Measurements from ENCODE around the gene USP53. TPM values are rescaled to one million over a fixed set of nuclear protein-coding genes. Genes with fewer than 3 reads are reported as not detected.

Gene USP53
- total and polyA plus RNA-seq, 2 of the 13 experiments (the other 11 are each of a cell fraction or from before 2014, with no cell fraction given), result 5.3 to 8.1 TPM

DNA sequence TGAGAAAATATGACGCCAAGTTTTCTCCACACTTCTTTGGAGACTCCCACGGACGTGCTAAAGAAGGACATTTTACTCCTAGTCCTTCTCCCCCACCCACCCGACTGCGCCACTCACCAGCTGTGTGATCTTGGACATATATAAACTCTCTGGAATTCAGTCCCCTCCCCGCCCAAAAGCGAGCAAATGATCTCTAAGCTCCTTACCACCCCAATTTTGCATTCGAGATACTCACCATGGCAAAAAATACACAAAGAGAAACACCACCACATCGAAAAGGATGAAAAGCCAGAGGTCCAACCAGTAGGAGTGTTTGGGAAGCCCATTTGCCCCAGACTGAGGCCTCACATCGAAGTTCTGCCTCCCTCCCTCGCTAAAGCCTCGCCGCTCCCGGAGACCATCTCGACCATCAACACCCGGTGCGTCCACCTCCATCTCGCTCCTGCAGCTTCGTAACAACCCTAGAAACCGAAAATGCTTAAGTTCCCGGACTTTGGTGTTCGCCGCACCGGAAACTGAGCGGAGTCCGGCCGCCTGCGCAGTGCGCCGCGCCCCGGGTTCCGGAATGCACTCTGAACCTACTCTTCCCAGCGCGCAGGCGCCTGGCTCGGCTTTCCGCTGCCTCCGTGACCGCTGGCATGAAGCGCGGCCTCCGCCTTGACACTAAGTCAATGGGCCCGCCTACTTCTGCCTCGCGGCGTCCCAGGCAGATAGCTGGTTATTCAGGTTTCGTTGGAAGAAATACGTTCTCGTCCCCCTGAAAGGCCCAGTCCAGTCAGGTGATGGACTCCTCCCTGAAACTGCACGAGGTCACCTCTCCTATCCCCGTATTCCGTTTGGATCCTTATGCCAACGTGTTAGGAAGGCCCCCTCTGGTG lies 87.8 kb downstream of the USP53 start (continued):
- TF ChIP-seq, protein P1, sequence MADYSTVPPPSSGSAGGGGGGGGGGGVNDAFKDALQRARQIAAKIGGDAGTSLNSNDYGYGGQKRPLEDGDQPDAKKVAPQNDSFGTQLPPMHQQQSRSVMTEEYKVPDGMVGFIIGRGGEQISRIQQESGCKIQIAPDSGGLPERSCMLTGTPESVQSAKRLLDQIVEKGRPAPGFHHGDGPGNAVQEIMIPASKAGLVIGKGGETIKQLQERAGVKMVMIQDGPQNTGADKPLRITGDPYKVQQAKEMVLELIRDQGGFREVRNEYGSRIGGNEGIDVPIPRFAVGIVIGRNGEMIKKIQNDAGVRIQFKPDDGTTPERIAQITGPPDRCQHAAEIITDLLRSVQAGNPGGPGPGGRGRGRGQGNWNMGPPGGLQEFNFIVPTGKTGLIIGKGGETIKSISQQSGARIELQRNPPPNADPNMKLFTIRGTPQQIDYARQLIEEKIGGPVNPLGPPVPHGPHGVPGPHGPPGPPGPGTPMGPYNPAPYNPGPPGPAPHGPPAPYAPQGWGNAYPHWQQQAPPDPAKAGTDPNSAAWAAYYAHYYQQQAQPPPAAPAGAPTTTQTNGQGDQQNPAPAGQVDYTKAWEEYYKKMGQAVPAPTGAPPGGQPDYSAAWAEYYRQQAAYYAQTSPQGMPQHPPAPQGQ (CRISPR knock-in tag; IDR thresholded peaks at IDR 0.05; ENCODE audit: borderline replicate concordance), result peak; percentile 43; the same call in 1 of the 2 replicates
- TF ChIP-seq ZNF264 (CRISPR knock-in tag; IDR thresholded peaks at IDR 0.05) (no peak), GZF1 (CRISPR knock-in tag; IDR thresholded peaks at IDR 0.05) (peak; percentile 81; the same call in 1 of the 2 replicates), SMYD3 (CRISPR knock-in tag; IDR thresholded peaks at IDR 0.05) (peak; percentile 75; the same call in 1 of the 2 replicates), SNAPC2 (CRISPR knock-in tag; IDR thresholded peaks at IDR 0.05) (no peak), HMG20A (CRISPR knock-in tag; IDR thresholded peaks at IDR 0.05; ENCODE audit: borderline replicate concordance) (no peak), PHB2 (IDR thresholded peaks at IDR 0.05; ENCODE audit: partially characterized antibody) (no peak), STAT5B (CRISPR knock-in tag; IDR thresholded peaks at IDR 0.05) (no peak), HOXA3 (CRISPR knock-in tag; IDR thresholded peaks at IDR 0.05) (0 out of 2 replicates have a peak, but pooled peaks have one; percentile 68), HNRNPL (IDR thresholded peaks at IDR 0.05; ENCODE audit: low read depth, low read length) (peak; percentile 33; the same call in 1 of the 2 replicates), ONECUT2 (CRISPR knock-in tag; IDR thresholded peaks at IDR 0.05) (no peak), BCL6 (CRISPR knock-in tag; IDR thresholded peaks at IDR 0.05) (no peak; the same call in 1 of the 2 replicates), SP4 (CRISPR knock-in tag; IDR thresholded peaks at IDR 0.05) (peak; percentile 89), FOXA3 (CRISPR knock-in tag; IDR thresholded peaks at IDR 0.05) (peak; percentile 63; the same call in 1 of the 2 replicates), SIN3A (IDR thresholded peaks at IDR 0.05; ENCODE audit: borderline replicate concordance, low read depth, low read length) (peak; percentile 43; the same call in 1 of the 2 replicates), ZSCAN30 (CRISPR knock-in tag; IDR thresholded peaks at IDR 0.05) (no peak), ZMYM3 (CRISPR knock-in tag; IDR thresholded peaks at IDR 0.05) (no peak)
- TF ChIP-seq, protein P2, sequence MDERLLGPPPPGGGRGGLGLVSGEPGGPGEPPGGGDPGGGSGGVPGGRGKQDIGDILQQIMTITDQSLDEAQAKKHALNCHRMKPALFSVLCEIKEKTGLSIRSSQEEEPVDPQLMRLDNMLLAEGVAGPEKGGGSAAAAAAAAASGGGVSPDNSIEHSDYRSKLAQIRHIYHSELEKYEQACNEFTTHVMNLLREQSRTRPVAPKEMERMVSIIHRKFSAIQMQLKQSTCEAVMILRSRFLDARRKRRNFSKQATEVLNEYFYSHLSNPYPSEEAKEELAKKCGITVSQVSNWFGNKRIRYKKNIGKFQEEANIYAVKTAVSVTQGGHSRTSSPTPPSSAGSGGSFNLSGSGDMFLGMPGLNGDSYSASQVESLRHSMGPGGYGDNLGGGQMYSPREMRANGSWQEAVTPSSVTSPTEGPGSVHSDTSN (CRISPR knock-in tag; IDR thresholded peaks at IDR 0.05), result no peak
- TF ChIP-seq, protein P3, sequence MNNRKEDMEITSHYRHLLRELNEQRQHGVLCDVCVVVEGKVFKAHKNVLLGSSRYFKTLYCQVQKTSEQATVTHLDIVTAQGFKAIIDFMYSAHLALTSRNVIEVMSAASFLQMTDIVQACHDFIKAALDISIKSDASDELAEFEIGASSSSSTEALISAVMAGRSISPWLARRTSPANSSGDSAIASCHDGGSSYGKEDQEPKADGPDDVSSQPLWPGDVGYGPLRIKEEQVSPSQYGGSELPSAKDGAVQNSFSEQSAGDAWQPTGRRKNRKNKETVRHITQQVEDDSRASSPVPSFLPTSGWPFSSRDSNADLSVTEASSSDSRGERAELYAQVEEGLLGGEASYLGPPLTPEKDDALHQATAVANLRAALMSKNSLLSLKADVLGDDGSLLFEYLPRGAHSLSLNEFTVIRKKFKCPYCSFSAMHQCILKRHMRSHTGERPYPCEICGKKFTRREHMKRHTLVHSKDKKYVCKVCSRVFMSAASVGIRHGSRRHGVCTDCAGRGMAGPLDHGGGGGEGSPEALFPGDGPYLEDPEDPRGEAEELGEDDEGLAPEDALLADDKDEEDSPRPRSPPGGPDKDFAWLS (CRISPR knock-in tag; IDR thresholded peaks at IDR 0.05; ENCODE audit: borderline replicate concordance), result no peak
- TF ChIP-seq, protein P4, sequence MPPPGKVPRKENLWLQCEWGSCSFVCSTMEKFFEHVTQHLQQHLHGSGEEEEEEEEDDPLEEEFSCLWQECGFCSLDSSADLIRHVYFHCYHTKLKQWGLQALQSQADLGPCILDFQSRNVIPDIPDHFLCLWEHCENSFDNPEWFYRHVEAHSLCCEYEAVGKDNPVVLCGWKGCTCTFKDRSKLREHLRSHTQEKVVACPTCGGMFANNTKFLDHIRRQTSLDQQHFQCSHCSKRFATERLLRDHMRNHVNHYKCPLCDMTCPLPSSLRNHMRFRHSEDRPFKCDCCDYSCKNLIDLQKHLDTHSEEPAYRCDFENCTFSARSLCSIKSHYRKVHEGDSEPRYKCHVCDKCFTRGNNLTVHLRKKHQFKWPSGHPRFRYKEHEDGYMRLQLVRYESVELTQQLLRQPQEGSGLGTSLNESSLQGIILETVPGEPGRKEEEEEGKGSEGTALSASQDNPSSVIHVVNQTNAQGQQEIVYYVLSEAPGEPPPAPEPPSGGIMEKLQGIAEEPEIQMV (CRISPR knock-in tag; IDR thresholded peaks at IDR 0.05; ENCODE audit: low read depth), result peak; percentile 85; the same call in 1 of the 2 replicates
- TF ChIP-seq, protein P5, sequence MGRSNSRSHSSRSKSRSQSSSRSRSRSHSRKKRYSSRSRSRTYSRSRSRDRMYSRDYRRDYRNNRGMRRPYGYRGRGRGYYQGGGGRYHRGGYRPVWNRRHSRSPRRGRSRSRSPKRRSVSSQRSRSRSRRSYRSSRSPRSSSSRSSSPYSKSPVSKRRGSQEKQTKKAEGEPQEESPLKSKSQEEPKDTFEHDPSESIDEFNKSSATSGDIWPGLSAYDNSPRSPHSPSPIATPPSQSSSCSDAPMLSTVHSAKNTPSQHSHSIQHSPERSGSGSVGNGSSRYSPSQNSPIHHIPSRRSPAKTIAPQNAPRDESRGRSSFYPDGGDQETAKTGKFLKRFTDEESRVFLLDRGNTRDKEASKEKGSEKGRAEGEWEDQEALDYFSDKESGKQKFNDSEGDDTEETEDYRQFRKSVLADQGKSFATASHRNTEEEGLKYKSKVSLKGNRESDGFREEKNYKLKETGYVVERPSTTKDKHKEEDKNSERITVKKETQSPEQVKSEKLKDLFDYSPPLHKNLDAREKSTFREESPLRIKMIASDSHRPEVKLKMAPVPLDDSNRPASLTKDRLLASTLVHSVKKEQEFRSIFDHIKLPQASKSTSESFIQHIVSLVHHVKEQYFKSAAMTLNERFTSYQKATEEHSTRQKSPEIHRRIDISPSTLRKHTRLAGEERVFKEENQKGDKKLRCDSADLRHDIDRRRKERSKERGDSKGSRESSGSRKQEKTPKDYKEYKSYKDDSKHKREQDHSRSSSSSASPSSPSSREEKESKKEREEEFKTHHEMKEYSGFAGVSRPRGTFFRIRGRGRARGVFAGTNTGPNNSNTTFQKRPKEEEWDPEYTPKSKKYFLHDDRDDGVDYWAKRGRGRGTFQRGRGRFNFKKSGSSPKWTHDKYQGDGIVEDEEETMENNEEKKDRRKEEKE (IDR thresholded peaks at IDR 0.05), result no peak
